LNCAP (cell line): Measurements from ENCODE around the gene GPSM1.
A peak's percentile ranks its signal among the peaks of the same experiment; 100 is the strongest.

Source experiments
- TF ChIP-seq, protein P1 (sequence below): fragments of 450-650 bp; IDR thresholded peaks from 2 replicates; pipeline ENCODE4 v1.5.1; 2017; ENCODE audit warnings: mild to moderate bottlenecking

Gene GPSM1

DNA sequence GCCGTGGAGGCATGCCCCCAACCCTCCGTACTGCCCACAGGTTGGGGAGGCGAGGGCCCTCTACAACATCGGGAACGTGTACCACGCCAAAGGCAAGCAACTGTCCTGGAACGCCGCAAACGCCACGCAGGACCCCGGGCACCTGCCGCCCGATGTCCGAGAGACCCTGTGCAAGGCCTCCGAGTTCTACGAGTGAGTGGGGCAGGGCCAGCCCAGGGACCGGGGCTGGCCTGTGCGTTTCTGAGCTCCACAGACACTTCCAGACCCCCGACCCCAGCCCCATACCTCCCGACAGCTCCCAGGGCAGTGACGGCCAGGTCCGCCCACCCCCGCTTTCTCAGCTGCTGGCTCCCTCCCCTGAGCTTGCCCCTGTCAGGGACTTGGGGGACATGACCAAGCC is 9.5 kb downstream of the GPSM1 start:
- TF ChIP-seq, protein P1, sequence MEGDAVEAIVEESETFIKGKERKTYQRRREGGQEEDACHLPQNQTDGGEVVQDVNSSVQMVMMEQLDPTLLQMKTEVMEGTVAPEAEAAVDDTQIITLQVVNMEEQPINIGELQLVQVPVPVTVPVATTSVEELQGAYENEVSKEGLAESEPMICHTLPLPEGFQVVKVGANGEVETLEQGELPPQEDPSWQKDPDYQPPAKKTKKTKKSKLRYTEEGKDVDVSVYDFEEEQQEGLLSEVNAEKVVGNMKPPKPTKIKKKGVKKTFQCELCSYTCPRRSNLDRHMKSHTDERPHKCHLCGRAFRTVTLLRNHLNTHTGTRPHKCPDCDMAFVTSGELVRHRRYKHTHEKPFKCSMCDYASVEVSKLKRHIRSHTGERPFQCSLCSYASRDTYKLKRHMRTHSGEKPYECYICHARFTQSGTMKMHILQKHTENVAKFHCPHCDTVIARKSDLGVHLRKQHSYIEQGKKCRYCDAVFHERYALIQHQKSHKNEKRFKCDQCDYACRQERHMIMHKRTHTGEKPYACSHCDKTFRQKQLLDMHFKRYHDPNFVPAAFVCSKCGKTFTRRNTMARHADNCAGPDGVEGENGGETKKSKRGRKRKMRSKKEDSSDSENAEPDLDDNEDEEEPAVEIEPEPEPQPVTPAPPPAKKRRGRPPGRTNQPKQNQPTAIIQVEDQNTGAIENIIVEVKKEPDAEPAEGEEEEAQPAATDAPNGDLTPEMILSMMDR = no peak

- TF ChIP-seq, protein P1 = no peak
Observed at GRCh38 chr9:136337416-136338395, 10.4 kb downstream of the GPSM1 start.

DNA sequence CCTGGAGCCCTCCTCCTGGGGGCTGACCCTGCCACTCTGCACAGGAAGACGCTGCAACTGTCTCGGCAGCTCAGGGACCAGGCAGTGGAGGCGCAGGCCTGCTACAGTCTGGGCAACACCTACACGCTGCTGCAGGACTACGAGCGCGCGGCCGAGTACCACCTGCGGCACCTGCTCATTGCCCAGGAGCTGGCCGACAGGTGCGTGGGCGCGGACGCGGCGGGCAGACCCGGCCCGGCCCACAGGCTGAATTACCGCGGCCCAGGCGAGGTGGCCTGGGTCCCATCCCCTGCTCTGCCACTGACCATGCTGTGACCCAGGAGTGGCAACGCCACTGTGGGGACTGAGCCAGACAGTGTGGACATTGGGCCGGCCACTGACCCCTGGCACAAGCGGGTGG is 11.2 kb downstream of the GPSM1 start:
- TF ChIP-seq, protein P1 = no peak

DNA sequence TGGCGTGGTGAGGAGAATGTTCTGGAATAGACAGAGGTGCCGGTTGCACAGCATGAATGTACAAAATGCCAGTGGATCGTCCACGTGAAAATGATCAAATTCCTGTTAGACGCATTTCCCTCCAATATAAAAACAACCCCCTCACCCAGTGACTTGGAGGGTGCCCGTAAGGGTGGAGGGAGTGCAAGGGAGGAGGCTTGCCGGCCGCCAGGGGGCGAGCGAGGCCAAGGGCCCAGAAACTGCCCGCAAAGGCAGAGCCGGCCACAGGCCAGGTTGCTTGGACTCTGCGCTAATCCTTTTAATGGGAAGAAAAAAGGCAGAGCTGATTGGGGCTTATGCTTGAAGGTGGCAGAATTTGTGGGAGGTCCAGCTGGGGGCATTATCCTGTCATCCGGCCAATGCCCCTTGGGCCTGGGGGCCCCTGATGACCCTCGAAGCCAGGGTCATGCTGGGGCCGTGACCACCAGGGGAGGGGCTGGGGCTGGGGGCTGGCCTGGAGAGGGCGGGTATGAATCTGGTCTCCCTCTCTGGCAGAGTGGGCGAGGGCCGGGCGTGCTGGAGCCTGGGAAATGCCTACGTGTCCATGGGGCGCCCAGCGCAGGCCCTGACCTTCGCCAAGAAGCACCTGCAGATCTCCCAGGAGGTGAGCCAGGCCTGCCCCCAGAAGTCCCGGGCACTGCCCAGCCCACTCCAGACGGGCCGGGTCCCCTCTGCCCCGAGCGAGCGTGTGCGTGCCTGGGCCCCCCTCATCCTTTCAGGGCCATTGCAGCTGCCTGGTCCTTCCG is 12.0 kb downstream of the GPSM1 start:
- TF ChIP-seq, protein P1 = peak; percentile 98

DNA sequence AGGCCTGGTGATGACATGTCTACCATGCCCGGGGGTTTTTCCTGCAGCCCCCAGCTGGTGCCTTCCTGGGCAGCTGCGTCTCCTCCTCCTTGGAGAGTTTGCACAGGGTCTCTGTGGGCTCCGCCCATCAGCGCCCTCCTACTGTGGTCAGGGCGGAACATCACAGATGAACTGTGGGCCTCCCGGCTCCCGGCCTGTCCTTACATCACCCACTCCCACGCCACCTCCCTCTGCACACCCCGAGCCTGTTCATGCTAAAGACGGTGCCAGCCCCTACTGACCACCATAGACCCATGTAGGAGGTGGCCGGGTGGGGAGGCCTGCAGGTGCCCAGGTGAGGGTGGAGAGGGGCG is 12.6 kb downstream of the GPSM1 start:
- TF ChIP-seq, protein P1 = no peak

DNA sequence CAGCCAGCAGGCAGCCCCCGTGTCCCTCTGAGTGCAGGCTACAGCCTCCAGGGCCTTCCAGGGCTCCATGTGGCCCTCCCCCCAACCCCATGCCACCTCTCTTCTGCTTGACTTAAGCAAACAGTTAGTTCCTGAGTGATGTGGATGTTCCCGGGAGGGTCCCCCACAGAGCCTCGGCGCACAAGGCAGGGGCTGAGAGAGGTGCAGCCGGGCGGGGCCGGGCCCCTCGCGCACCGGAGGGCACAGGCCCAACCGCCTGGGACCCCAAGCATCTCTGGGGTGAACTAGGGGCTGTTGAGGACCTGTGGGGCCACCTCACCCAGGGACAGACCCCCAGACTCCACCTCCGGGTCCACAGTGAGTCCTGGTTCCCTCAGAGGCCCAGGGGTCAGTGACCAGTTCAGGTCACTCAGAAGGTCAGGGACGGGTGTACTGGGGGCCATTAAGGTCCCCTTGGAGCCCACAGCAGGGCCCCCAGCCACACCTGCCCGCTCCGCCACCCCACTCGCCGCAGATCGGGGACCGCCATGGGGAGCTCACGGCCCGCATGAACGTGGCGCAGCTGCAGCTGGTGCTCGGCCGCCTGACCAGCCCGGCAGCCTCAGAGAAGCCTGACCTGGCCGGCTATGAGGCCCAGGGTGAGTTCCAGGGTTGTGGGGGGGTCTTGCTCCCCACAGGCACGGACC is 13.2 kb downstream of the GPSM1 start:
- TF ChIP-seq, protein P1 = no peak

GRCh38 chr9:136341042-136341655 is 13.8 kb downstream of the GPSM1 start:
- TF ChIP-seq, protein P1 = no peak
